Measurements from ENCODE around the gene PRKCSH.
A peak's percentile ranks its signal among the peaks of the same experiment; 100 is the strongest.

DNA sequence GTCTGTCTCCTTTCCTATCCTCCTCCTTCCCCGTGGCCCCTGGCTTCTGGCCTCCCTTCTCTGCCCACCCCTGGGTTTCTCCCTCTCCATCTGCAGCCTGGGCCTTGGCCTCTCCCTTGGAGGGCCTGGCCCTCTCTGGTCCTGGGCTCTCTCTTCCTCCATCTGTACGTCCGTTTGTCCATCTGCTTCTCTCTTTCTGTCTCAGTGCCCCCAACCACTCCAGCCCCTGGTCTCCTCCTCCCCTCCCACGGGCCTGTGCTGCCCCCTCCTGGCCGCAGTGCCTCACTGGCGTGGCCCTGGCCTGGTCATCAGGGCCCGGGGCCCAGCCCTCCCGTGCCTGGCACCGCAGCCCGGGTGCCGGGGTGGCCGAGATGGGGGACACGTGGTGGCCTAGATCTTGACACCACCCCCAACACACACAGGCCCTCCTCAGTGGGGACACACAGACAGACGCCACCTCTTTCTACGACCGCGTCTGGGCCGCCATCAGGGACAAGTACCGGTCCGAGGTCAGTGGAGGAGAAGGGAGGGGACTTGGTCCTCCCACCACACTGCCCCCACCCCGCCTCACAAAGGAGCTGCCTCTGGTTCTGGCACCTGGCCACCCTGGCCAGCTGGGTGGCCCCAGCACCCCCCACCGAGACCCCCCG lies 11.3 kb downstream of the PRKCSH start:
- TF ChIP-seq POLR2A (IDR thresholded peaks at IDR 0.05) (no peak), CTCF (IDR thresholded peaks at IDR 0.05) (peak; percentile 61 to 81 (median 70))

Measured in right lobe of liver (tissue), 4 donors.